Activated naive CD8-positive, alpha-beta T cell treated with anti-CD3 and anti-CD28 coated beads, Interleukin-2, amount 50 U/mL, for 16 hours (primary cell): ENCODE data around the gene TPT1.

Source experiments
- DNase-seq: peaks from one replicate; pipeline ENCODE4 v3.0.0-alpha.2; 2020; ENCODE audit warnings: low read depth, low spot score

TPT1 gene

DNA sequence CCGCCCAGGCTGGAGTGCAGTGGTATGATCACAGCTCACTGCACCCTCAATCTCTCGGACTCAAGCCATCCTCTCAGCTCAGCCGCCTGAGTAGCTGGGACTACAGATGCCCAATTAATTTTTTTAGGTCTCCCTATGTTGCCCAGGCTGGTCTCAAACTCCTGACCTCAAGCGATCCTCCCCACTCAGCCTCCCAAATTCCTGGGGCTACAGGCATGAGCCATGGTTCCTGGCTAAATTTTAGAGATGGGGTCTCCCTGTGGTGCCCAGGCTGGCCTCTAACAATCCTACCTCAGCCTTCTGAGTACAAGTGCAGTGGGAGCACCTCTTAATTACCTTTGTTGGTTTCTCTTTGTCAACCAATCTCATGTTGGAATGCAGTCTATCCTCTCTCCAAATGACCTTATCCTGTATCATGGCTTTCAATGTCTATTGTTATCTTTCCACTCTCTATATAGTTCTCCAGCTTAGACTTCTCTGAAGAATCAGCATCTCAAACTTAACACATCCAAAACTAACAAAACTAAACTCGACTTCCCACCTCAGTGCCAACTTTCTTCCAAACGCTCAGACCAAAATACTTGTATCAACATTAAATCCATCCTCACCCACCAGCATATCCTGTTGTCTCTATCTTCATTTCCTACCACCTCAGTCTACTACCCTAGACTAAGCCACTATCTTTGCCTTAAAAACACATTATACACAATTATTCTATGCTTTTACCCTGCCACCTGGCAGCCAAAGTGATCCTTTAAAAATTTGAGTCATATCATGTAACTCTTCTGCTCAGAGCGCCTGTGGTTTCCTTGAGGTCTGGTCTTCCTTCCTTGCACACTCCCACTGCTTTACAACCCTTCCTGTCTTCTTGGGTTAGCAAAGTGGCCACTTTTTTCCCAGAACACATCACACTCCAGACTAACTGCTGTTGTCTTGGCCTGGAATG, 6.7 kb downstream of the TPT1 start:
- DNase-seq, result no peak

DNA sequence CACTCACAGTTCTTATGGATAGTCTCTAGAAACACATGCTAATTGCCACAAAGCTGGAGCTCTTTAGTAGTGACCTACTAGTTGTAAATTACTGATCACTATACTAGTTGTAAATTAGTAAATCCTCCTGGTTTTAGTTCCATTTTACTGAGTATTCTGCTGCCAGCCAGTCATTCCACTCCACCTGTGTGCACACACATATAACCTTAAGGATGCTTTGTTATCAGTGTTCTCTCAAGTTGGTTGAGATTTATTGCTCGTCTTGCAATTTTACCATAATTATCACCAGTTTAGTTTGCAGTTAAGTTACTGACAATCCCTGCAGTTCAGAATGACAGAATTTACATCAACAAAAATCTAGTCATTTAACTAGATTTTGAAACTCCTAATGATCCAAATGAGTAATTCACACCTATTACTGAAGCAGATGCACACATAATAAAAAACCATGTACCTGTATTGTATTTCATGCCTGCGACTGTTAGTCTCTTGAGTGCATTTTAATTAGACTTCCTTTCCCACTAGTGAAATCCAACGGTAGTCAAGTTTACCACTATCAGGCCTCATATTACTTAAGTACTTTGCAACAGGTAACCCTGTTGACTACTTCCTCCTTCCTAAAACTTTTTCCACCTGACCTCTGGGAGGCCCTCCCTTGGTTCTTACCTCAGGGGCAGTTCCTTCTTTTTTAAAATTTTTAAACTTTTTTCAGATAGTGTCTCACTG, 7.6 kb downstream of the TPT1 start:
- DNase-seq, result no peak

DNA sequence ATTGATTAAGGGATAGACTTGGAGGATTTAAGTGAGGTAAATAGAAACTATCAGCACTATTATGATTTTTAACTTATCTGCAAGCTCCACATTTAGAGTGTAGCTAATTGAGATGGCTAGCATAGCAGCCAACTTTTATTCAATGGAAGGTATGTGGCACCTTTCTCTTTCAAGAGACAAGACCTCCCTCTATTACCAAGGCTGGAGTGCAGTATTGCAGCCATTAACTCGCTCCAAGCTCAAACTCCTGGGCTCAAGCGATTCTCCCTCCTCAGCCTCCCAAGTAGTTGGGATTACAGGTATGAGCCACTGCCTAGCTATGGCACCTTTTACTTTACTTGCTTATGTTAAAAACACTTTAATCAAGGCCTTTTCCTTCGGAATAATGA, 8.2 kb downstream of the TPT1 start:
- no peak for DNase-seq

DNA sequence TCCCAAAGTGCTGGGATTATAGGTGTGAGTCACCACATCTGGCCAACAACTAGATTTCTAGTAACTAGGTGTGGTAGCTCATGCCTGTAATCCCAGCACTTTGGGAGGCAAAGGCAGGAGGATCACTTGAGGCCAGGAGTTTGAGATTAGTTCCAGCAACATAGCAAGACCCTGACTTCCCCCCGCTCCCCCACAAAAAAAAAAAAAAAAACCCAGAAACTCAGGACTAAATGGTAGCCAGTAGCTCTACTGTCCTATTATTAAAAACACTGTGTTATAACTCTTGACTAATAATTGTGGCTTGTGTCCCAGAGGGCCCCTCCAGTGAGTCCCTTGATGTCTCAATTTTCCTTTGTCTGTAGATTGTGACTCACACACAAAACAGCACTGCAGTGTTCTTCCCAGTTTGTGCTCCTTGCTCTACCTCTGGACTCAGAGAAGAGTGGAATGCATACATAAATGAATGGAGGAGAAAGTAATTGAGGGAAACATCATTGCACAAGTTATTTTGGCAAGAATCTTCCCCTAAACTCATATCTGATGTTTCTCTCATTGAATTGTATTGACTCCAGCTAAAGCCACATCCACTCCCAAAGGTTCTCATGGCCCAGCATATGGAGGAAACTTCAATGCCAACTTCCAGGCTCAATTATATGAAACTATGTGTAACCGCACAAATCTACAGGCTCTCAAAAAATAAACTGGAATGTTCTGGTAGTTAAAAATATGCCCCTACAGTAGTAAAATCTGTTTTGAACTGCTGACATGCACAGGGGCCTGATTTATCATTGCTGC, 8.8 kb downstream of the TPT1 start:
- DNase-seq, result no peak

DNA sequence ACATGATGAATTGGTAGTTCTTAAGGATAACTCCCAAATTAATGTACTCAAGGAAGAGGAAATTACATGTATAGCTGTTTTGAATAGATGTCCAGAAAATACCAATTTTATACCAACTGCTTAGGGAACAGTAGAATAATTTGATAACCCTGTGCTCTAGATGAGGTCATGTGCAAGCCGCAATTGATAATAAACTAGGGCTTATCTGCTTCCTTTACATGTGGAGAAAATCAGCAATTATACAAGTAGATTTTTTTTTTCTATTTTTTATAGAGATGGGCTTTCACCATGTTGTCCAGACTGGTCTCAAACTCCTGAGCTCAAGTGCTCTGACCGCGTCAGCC, 9.3 kb downstream of the TPT1 start:
- DNase-seq, result no peak

DNA sequence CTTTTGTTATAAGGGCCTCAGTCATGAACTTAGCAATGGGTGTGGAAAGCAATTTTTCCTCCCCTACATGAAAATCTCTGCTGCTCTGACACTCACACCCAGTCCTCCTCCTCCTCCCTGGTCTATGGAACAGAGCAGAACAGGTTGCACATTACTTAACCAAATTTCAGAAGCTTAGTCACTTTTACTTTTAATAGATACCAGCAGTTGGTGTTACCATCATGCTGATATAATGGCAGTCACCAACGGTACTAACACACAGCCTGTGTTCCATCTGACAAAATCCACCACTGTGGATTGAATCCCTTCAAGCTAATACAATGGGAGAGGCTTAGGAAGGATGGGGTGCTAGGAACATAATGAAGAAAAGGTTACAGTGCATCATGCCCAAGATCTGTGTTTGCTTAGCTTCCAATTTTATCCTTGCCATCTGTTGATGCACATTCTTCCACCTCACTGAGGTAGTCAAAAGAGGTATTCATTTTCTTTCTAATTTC, 9.8 kb downstream of the TPT1 start:
- DNase-seq, result no peak

DNA sequence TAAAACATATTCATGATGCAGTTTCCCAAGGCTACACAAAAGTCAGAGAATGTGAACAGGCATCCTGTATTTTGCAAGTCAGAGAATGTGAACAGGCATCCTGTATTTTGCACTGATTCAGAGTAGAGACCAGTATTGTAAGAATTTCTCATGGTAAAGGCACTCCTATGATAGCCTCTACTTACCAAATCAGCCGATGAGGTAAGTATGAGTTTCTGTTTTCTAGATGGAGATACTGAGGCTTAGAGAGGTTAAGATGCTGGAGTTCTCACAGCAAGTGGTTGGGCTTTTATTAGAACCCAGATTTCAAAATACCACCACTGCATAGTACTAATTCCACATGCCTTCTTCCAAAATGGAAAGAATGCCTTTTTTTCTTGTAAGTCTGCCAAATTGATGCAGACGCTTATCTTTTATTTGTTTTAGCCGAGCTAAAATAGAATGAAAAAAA, 12.3 kb downstream of the TPT1 start:
- no peak for DNase-seq

DNA sequence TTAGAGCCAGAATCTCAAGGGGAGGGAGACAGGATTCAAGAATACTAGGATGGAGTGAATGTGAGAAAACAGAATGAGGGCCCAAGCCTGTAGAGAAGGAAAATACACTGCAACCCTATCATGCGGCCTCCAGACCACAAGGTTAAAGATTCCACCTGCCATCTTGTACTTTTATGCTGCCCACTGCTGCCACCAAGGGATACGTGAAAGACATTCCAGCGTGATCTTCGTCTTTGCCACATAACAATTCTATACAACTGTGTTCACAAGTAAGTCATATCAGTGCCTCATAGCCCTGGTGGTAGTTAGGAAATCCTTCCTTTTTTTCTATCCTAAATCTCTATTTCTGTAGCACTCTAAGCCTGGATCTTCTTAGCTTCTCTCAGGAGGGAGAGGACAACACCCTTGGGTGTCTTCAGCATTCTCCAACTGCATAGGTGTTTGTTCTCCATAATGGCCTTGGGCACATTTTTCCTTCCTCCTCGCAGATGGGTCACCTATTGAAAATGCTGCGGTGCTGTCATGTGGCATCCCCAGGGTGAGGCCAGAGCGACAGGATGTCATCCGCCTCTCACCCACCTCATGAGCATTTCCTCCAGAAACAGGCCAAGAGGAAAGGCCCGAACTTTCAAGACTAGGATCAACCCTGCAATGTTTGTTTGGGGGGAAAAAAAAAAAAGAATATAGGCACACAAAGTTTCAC, 13.6 kb downstream of the TPT1 start:
- no peak for DNase-seq

DNA sequence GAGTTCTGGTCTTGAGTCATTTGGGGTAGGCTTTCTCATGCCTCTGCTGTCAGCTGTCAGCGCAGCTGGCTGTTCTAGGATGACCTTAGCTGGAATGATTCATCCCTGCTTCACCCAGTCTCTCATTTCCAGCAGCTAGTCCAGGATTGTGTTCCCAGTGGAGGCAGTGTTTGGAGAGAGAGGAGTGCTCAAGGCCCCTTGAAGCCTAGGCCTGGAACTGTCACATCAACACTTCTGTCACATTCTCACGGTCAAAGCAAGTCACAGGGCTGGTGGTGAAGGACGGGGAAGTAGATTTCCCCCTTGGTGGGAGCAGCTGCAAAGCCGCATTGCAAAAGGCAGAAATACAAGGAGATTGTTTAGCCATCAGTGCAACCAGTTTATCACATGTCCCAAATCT, 15.2 kb downstream of the TPT1 start:
- DNase-seq, result no peak

DNA sequence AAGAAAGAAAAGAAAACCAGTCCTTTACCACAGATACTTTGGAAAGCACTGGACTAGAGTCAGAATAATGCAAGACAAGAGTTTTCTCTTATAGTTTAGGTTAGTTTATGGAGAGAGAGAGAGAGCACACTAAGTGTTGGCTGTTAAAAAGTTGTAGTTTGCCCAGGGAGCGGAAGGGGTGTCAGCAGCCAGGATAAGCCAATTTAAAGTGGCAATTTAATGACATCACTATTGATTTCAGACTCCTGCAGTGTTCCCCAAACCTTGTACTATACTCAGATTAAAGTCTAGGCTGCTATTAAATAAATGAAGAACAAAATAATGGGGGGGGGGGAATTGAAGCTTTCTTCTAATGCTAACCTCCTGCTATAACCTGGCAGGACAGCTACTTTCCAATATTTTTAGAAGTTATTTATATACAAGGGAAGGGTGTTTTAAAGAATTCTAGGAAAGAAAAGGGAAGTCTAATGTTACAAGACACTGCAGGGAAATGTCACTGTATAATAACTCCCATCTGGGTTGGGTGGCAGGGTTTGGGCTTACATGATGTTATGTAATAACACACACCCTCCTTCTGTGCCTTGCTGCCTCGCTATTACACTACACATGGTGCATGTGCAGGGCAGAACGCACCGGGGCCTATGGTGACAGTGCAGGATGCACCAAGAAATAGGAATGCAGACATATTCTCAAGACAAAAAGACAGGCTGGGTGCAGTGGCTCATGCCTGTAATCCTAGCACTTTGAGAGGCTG, 19.9 kb downstream of the TPT1 start:
- no peak for DNase-seq

DNA sequence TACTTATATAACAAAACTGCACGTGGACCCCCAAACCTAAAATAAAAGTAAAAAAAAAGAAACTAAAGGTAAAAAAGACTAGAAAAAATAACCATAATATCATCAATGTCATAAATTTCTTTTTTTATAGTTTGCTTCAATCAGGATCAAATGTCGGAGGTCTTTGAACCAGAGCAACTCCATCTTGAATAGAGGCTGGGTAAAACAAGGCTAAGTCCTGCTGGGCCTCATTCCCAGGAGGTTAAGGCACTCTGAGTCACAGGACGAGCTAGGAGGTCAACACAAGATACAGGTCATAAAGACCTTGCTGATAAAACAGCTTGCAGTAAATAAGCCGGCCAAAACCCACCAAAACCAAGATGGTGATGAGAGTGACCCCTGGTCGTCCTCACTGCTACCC, 24.0 kb downstream of the TPT1 start:
- DNase-seq, result no peak

DNA sequence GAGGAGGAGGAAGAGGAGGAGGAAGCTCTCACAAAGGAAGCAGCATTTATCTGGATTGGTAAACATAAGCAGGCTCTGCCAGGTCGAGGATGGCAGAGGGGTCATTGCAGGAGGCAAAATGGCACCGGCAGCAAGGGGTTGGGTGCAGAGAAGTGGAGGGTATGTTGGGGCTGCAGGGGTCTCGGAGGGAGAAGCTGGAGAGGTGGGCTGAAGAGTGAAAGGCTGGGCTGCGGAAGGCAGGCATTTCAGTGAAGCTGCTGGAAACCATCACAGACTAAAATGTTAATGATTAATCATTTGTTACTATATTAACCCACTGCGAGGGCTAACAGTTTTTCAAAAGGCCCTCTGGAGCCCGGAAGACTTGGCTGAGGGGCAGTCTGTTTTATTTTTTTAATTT, 24.6 kb downstream of the TPT1 start:
- no peak for DNase-seq

DNA sequence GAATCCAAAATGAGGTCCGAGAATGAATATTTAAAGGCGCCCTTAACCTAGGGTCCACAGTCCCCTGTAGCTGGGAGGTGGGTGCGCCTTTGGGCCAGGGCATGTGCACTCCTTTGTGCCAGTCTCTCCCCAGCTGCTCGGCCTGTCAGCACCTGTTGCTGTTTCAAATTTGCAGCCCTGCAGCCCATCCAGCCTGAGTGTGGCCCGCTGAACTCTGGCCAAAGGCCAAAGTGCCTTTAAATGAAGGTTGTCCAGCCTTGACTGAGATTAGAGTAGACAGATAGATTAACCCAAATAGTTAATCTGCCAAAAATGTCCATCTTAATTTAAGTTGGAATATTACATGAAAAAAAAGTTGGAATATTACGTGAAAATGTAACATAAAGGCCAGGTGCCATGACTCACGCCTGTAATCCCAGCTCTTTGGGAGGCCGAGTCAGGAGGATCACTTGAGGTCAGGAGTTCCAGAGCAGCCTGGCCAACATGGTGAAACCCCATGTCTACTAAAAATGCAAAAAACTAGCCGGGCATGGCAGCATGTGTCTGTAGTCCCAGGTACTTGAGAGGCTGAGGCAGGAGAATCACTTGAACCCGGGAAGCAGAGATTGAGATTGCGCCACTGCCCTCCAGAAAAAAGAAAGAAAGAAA, 25.3 kb downstream of the TPT1 start:
- DNase-seq, result no peak

DNA sequence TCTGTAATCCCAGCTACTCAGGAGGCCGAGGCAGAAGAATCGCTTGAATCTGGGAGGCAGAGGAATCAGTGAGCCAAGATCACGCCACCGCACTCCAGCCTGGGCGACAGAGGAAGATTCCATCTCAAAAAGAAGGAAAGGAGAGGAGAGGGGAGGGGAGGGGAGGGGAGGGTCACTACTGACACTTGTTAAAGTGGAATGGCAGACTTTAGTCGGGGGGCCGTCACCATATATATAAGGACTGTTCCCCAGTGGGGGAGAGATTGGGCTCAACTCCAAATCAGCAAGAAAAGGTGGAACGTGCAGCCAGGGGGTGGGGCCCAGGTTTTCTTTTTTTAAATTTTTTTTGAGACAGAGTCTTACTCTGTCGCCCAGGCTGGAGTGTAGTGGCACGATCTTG, 26.2 kb downstream of the TPT1 start:
- no peak for DNase-seq

DNA sequence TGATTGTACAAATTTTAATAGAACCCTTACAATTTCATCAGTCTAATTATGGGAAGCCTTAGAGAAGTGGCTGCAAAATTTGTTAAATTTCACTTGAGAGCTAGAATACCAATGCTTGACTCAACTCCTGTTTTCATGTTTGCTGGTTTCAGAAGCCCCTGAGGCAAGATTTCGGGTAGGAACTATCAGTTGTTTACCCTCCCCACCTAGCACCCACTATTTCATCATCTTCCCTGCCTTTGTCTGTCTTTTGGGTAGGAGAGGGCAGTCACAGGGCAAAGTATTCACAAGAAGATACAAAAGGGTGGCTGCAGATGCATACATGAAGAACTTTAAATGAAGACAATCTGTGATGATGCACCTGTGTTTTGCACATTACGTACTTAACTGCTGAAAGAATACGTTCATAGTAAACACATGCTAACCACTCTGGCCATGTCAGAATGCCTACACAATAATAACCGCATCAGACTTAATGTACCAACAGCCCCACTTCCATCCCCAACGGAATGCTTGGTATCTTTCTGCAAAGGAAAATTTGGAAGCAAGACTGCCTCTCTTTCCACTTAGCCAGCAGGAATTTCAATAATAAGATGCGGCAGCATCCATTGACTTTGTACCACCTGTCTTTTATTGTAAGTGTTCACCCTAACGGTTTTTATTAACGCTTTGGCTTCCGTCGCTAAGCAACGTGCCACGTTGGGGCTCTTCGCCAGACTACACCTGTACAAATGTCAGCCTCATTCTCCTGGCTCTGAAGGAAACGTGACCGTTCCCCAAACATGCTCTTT, 30.4 kb downstream of the TPT1 start:
- no peak for DNase-seq

DNA sequence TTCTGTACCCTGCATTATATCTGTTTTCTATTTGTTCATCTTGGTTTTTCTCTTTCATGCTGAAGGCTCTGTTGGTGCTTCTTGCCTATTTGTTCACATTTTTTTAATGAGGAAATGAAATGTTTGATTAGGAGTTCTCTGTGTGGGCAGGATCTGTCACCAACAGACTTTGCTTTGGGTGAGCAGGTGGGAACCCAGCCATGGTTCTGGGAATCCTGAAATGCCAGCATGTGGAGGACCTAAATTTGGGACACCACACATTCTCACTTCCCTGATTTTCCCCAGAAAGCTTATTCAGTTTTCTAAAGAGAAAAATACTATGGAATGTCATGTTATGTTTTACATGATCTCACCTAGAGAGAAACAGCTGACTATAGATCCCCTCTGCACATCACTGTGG, 34.0 kb downstream of the TPT1 start:
- no peak for DNase-seq

DNA sequence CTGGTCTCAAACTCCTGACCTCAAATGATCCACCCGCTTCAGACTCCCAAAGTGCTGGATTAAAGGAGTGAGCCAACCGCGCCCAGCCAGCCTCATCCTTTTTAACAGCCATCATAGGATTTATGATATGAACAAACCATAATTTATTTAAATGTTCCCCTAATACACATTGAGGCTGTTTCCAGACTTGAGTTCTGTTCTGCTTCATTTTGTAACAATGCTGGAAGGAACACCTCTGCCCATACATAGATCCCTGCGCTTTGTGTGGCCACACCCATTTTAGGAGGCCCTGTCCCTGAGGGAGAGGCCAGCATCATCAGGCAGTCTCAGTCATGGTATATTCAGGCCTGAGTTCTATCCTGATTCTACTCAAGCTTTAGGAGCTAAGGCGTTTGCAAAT, 35.9 kb downstream of the TPT1 start:
- DNase-seq, result no peak

DNA sequence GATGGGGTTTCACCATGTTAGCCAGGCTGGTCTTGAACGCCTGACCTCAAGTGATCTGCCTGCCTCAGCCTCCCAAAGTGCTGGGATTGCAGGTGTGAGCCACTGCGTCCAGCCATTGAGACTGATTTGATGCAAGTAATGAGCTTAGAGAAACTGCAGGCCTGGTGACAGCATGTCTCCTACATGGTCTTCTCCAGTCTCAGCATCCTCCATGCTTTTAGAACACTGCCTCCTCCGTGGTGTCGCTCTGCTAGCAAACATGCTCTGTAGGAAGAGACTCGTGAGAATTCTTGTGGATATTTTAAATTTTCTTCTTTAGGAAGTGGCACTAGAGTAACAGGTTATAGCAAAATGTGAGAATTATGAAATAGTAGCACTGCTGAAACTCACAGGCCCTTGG, 37.1 kb downstream of the TPT1 start:
- no peak for DNase-seq

DNA sequence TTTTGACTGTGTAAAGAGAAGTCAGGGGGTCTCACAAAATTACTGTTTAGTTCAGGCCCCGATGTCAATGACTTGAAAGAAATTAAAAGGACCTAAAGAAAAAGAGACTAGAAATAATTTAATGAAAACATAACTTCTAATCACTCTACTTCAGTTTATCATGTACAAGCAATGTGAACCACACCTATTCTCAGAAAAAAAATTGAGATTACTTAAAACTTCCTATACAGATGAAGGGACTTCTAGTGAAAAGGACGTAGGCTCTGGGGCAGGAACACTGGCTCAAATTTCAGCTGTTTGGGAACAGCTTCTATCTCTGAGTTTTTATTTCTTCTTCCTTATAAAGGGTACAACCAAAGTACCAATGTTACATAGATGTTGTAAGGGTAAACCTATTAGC, 38.0 kb downstream of the TPT1 start:
- no peak for DNase-seq
